HG03066 (cell line): ENCODE results near the gene SDHAF3.

Experiments
- ATAC-seq: cut with Tn5 transposase; IDR thresholded peaks from one replicate; pipeline ENCODE4 v1.9.1; 2021; ENCODE audit warnings: low read depth; ENCODE audit not compliant: unreplicated experiment

Gene SDHAF3

DNA sequence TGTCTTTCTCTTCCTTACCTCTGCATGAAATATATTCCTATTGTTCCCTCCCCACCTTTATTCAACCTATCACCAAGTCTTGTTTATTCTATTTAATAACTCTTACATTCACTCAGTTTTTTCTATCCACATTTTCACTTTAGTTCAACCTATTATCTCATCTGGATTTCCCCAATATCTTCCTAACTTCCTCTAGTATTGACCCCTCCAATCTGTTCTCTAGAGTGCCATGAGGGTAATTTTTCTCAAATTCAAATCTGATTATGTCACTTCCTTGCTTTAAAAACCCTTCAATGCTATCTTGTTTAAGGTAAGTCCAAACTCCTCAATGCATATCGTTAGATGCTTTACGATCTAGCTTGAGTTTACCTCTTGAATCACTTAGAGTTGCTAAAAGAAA lies 86.5 kb downstream of the SDHAF3 start:
- ATAC-seq, result no peak

DNA sequence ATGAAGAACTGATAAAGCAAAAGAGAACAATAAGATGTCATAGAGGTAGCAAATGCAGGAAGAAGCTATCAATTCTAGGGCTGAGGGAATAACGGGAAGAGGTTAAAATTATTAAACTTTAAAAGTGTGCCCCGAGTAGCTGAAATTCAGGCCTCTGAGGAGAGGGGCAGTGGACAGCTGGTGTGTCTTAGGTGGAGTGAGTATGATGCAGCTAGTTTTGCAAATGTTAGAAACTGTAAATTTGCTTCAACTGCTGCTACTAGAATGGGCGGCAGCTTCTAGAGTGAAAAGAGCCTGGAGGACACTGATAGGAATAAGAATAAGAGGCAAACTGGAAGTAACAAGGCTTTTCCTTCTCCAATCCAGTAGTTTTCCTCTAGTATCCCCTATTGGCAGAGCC lies 87.3 kb downstream of the SDHAF3 start:
- no peak for ATAC-seq

DNA sequence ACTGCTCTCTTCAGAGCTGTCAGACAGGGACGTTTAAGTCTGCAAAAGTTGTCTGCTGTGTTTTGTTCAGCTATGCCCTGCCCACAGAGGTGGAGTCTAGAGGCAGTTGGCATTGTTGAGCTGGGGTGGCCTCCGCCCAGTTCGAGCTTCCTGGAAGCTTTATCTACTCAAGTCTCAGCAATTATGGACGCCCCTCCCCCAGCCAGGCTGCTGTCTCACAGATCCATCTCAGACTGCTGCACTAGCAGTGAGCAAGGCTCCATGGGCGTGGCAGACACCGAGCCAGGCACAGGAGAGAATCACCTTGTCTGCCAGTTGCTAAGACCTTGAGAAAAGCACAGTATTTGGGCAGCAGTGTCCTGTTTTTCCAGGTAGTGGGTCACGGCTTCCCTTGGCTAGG lies 98.1 kb downstream of the SDHAF3 start:
- ATAC-seq, result no peak

DNA sequence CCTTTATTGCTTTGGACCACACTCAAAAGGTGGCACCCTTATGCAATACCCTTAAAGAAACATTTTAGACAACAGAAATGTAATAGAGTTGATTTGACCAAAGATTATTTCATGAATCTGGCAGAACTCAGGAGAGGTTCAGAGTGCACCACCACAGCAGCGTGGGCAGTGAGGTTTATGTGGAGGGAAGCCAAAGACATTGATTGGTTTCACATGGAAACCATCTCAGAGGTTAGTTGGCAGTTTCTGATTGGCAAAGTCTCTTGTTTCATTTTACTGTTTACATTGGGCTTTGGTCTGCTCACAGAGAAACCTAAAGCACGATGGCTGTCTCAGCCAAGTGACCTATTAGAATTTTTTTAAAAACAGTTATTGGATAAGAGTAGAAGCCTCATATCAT lies 101.3 kb downstream of the SDHAF3 start:
- ATAC-seq, result no peak

DNA sequence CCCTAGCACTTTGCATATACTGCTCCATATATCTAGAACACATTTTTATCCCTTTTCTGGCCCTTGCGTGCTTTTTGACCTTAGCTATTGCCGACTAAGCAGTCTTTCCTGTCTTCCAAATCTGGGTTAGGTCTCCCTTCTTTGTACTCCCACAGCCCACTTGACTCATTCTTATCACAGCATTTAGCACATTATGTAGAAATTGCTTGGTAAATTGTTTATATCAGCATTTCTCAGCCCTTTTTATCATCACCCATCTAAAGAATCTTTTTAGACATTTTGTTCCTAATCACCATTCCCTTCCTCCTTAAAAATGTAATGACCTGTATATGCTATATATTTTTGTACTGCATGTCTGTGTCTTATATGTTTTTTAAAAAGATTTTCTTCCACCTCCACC lies 101.7 kb downstream of the SDHAF3 start:
- ATAC-seq, result no peak

DNA sequence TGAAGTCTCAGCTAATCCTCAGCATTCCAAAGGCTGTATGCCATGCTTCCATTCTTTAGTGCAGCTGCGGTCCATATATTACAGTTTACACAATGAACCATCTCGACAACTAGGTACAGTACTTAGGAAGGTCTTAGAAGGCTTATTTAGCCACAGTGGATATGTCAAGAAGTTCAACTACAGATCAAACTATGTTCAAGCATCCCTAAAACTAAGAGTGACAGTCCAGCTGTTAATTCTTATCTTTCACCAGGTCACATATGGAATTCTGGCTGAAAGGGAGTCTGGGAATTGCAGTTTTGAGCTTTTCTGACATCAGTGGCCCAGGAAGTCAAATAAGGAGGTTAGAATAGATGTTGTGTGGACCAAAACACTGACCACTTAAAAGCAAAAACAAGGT lies 106.8 kb downstream of the SDHAF3 start:
- no peak for ATAC-seq

DNA sequence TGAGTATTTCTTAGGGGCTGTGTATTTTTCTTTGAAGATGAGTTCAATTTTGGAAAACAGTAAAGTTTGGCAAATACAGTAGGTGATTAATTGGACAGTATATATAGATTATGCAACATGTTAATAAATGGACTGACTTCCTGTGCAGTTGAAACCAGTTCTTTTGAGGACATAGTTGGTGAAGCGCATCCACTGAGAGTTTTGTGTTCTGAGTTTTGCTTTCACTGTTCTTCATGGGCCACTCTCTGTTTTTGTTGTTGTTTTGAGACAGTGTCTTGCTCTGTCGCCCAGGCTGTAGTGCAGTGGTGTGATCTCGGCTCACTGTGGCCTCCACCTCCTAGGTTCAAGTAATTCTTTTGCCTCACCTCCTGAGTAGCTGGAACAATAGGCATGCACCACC lies 109.0 kb downstream of the SDHAF3 start:
- ATAC-seq, result no peak
